ENCODE data around the gene CNTN4.

Gene CNTN4

DNA sequence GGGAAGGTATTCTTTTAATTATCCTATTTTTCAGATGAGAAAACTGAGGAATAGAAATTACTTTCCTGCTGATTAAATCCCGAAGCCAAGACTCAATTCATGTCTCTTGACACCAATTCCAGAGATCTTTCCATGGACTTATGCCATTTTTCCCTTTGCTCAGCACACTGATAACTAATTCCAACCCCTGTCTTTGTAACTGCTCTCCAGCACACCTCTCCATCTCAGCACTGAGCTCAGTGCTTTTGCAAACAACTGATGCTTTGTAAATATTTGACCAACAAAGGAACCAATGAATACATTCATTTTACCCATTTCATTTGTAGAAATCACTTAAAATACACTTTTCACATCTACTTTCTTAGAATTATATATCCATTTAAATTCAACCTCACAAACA, 762.5 kb downstream of the CNTN4 start:
- in situ Hi-C loops (cut with HindIII; ENCODE audit: low pct_ligation_motif_present, low sequenced_read_pairs), result no loop called here

GRCh38 chr3:2861920-2862319, 763.3 kb downstream of the CNTN4 start:
- Histone ChIP-seq H3K27me3 (replicated peaks) (no peaks in the 10 kb centered on the region), H3K36me3 (replicated peaks) (no peaks in the 10 kb centered on the region), H3K4me3 (ENCODE audit: low read depth, low read length) (no peak overlapping the region), H3K27ac (no peak overlapping the region)
- no peak for DNase-seq
- in situ Hi-C loops (cut with HindIII; ENCODE audit: low pct_ligation_motif_present, low sequenced_read_pairs), result no loop called here
- no peak for TF ChIP-seq CTCF (IDR thresholded peaks at IDR 0.05; ENCODE audit: low read depth, low read length, missing control alignments)

More for the DNA sequence above, 762.5 kb downstream of the CNTN4 start:
- TF ChIP-seq CTCF (IDR thresholded peaks at IDR 0.05; ENCODE audit: low read depth, low read length, missing control alignments), result no peak
- Histone ChIP-seq H3K36me3 (replicated peaks) (no peaks in the 10 kb centered on the region), H3K27me3 (replicated peaks) (no peaks in the 10 kb centered on the region), H3K4me3 (ENCODE audit: low read depth, low read length) (no peak overlapping the region), H3K27ac (no peak overlapping the region)
- DNase-seq, result no peak

DNA sequence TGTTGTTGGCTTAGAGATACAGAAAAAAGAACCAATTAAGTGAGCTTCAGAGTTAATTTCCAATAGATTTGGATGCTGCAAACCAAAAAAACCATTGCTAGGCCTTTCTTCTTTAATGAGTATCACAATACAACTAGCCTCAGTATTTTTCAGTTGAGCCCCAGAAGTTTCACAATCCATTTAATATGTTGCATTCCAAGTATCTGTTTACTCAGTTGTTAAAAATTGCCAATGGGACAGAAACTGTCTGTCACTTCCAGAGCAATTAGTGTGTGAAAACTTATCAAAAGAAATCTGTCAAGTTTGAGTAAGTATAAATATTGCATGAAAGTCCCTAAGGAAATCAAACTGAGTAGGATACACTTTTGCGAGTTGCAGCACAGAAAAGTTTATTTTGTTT, 763.7 kb downstream of the CNTN4 start:
- H3K4me3 ChIP-seq (ENCODE audit: low read depth, low read length), result no peak overlapping the region
- H3K27me3 ChIP-seq (replicated peaks), result no peaks in the 10 kb centered on the region
- no peak for TF ChIP-seq CTCF (IDR thresholded peaks at IDR 0.05; ENCODE audit: low read depth, low read length, missing control alignments)
- in situ Hi-C loops (cut with HindIII; ENCODE audit: low pct_ligation_motif_present, low sequenced_read_pairs), result no loop called here
- no peak overlapping the region for H3K27ac ChIP-seq
- DNase-seq, result no peak
- no peaks in the 10 kb centered on the region for H3K36me3 ChIP-seq (replicated peaks)

GRCh38 chr3:2863127-2863526, 764.5 kb downstream of the CNTN4 start:
- no peak for TF ChIP-seq CTCF (IDR thresholded peaks at IDR 0.05; ENCODE audit: low read depth, low read length, missing control alignments)
- in situ Hi-C loops (cut with HindIII; ENCODE audit: low pct_ligation_motif_present, low sequenced_read_pairs), result no loop called here
- Histone ChIP-seq H3K27ac (no peak overlapping the region), H3K27me3 (replicated peaks) (no peaks in the 10 kb centered on the region), H3K36me3 (replicated peaks) (no peaks in the 10 kb centered on the region), H3K4me3 (ENCODE audit: low read depth, low read length) (no peak overlapping the region)
- DNase-seq, result no peak

DNA sequence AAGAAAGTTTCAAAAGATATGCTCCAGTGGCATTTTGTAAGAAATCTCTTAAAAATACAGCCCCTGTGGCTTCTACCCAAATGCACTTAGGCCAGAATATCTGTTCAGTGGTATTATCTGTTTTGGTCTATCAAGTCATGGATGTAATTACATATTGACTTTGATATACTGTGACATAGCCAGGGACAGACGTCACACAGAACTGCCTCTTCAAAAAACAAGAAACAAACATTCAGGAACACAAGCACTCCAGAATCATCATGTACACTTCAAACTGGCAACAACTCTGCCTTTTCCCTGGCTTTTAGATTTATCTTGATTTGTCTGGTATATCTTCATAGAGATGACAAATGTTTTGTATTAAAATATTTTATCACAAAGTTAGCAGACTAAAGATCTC, 771.2 kb downstream of the CNTN4 start:
- no peak for DNase-seq
- Histone ChIP-seq H3K27ac (no peak overlapping the region), H3K27me3 (replicated peaks) (no peaks in the 10 kb centered on the region), H3K4me3 (ENCODE audit: low read depth, low read length) (no peak overlapping the region), H3K36me3 (replicated peaks) (no peaks in the 10 kb centered on the region)
- in situ Hi-C loops (cut with HindIII; ENCODE audit: low pct_ligation_motif_present, low sequenced_read_pairs), result no loop called here
- no peak for TF ChIP-seq CTCF (IDR thresholded peaks at IDR 0.05; ENCODE audit: low read depth, low read length, missing control alignments)

GRCh38 chr3:2870724-2871333, 772.2 kb downstream of the CNTN4 start:
- Histone ChIP-seq H3K4me3 (ENCODE audit: low read depth, low read length) (no peak overlapping the region), H3K27me3 (replicated peaks) (no peaks in the 10 kb centered on the region), H3K36me3 (replicated peaks) (no peaks in the 10 kb centered on the region), H3K27ac (no peak overlapping the region)
- TF ChIP-seq CTCF (IDR thresholded peaks at IDR 0.05; ENCODE audit: low read depth, low read length, missing control alignments), result no peak
- in situ Hi-C loops (cut with HindIII; ENCODE audit: low pct_ligation_motif_present, low sequenced_read_pairs), result no loop called here
- no peak for DNase-seq

Data from brain microvascular endothelial cell (primary cell).